ENCODE results near the gene ASCL3. TPM values are rescaled to one million over a fixed set of nuclear protein-coding genes. Genes with fewer than 3 reads are reported as not detected.
"Not testable (repeated sequence)": the region's sequence is repeated elsewhere in the genome, so short reads cannot be mapped to it uniquely, and the experiment has no call there.

The ASCL3 gene, protein sequence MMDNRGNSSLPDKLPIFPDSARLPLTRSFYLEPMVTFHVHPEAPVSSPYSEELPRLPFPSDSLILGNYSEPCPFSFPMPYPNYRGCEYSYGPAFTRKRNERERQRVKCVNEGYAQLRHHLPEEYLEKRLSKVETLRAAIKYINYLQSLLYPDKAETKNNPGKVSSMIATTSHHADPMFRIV
- total RNA-seq, result not detected in 2 replicates

DNA sequence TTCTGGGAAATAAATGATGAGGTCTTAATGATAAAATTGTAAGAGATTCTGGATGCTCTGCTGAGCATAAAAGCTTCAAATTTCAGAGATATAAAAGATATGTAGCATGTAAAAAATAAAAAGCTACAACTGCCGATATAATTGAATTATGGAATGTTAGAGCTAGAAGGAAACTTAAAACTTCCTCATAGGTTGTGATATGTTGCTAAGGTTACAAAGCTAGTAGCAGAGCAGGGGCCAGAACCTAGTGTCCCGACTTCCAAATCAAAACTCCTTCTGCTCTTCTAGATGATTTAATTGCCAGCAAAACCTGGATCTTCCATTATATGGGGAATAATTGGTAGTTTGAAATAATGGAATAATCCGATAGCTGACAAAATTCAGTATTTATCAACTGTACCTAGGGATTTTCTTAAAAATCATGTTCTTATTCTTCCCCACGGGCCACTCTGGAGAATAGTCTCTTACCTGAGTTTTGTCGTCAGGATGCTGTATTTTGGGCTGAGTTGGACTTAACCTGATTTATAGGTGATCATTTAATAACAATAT, at the start of gene ASCL3:
Gene ASCL3, minus strand, starts transcription at position 499 of the 549 bp plus-strand sequence. CDS start 4,855 bp downstream, outside the sequence.
- no peak for DNase-seq (ENCODE audit: extremely low read depth, low read depth, low spot score)

DNA sequence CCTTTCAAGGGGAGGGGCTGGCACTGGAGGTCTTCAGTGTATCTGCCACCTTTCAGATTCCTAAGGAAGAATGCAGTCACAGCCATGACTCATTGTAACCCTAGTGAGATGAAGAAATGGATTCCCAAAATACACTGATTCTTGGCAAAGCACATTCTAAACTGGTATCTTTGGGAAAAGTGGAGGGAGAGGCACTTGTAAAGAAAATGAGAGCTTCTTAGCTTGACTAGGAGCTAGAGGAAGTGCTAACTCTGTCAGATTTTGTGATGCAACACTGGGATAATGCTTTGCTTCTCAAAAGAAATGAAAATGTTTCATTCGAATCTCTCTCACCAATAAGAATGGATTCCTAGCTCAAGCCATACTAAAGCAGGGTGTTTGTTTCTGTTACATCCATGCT, 46.6 kb upstream of the ASCL3 start:
- DNase-seq (ENCODE audit: extremely low read depth, low read depth, low spot score), result no peak

DNA sequence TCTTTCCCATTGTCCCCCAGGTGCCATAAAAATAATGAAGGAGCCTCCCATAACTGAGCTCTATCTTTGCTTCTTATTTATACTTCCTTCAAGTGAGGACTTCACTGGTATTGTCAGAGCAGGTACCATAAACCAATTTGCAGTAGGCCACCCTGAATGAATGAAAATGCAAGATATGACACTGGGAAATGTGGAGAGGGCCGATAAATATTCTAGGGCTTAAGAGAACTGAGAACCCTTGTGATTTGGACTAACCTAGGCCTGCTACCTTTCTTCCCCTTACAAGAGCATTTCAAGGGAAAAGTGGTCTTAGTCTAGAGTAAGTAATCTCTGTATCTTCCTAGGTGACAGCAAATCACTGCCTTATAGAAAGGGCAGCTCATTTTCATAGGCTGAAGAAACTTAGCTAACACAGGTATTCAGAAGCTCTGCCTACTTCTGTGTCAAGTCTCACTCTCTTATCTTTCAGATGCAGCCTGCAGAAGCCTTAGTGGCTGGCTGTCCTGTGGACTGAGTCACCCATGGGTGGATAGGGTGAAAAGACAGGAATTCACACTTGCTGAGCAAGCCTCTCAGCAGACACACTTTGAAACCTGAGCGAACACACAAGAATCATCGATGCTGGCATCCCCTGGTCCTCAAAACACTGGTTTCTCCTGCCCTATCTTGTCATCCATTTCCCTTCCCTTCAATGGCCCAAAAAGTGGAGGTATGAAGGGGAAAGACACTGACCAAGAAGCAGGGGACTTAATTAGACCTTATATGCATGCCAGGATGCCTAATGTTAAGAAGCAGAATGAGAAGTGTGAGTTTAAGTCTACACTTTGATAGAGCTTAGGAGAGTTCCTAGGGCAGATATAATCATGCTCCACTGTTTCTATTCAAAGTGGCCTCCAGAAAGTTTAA, 45.8 kb upstream of the ASCL3 start:
- DNase-seq (ENCODE audit: extremely low read depth, low read depth, low spot score), result no peak

DNA sequence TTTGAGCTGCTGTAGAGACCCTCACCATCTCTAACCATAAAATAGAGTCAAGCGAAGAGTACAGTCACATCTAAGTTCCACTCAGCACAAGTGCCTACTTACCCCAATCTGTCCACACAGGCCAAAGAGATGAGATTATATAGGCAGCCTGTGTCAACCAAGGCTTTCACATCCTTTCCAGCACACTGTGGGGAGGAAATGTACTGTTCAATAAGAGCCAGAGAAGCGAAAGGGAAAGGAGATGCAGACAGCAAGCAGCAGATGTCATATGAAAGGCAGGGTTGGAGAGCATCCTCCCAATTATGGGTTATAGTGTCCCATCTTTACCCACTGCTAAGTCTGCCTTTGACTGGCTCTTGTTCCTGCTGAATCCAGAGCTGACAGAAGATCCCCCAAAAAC, 44.6 kb upstream of the ASCL3 start:
- no peak for DNase-seq (ENCODE audit: extremely low read depth, low read depth, low spot score)

DNA sequence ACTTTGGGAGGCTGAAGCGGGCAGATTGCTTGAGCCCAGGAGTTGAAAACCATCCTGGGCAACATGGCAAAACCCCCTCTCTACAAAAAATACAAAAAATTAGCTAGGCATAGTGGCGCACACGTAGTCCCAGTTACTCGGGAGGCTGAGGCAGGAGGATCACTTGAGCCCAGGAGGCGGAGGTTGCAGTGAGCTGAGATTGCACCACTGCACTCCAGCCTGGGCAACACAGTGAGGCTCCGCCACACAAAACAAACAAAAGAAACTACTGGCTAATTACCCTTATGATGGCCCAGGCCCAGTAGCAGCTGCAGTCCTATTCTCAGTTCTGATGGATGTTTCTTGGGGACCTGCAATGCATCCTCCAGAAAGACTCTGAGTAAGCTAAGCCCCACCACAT, 44.0 kb upstream of the ASCL3 start:
- DNase-seq (ENCODE audit: extremely low read depth, low read depth, low spot score), result not testable (repeated sequence)

DNA sequence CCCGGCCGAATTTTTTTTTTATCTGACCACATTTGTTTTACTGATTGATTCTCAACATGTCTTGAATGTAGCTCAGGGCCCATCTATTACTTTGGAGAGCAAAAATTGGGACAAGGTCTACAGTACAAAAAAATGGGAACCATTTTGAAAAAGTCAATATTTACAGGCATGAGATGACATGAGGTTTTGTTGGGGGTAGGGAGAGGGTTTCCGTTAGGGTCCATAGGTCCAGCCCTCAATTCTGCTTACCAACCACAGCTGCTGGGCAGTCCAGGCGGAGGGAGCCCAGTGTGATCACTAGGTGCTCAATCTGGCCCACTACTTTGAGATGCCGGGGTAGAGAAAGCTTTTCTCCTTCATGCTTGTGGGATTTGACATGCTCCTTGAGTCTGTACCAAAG, 42.6 kb upstream of the ASCL3 start:
- DNase-seq (ENCODE audit: extremely low read depth, low read depth, low spot score), result no peak

DNA sequence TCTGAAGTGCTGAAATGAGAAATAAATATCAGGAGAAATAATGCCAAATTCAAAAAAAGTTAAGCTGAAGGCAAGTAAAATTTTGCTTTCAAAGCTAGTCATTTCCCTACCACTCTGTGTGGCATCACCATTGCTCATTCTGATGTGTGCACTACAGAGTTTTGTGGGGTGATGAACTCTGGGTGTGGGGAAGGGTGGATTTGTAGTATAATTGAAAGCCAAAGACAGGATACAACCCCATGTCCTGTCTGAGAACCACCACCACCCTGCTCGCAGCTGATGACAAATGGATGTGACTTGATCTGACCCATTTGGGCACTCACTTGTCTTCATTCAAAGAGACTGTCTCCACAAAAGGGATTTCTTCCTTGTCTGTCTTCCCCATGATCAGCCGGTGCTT, 40.7 kb upstream of the ASCL3 start:
- no peak for DNase-seq (ENCODE audit: extremely low read depth, low read depth, low spot score)

DNA sequence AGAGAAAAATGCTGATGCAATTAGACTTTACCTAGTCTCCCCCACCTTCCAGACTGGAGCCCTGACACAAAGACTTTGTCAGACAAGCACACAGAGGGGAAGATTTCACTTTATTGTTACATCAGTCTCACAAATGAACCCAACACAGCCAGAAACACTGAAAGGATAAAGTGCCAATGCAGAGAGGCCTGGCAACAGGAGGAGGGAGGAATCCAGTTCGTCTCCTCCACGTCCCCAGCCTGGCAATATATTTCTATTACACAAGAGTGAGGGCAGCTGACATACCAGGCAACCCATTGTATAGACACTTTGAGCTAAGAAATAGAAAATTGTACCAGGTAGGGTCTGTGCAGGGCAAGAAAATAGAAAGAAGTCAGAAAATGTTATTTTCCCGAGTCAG, 37.7 kb upstream of the ASCL3 start:
- no peak for DNase-seq (ENCODE audit: extremely low read depth, low read depth, low spot score)

DNA sequence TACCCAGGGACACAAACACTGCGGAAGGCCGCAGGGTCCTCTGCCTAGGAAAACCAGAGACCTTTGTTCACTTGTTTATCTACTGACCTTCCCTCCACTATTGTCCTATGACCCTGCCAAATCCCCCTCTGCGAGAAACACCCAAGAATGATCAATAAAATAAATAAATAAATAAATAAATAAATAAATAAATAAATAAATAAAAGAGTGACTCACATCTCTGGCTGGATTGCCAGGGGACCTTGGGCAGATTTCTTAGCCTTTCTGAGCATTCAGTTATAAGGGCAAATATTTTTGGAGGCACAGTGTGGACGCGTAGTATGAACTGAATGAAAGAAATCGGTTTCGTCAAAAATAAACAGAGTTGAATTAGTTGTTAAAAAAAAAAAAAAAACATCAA, 36.5 kb upstream of the ASCL3 start:
- not testable (repeated sequence) for DNase-seq (ENCODE audit: extremely low read depth, low read depth, low spot score)

DNA sequence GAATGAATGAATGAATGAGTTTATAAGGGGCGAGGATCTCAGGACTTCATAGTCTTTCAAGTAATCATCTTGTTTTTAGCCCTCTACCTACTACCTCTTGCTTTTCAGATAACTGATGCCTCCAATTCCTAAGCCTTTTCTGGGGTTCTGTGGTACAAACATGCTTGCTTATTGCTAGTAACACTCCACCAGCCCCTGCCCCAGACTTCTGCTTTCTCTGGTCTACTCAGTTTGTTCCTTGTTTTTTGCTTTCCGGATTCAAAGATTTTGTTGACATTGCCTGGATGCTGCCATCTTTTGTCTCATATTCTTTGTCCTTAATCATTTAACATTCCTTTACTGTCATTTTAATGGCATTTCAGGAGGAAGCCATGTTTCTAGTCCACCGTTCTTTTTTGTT, 30.3 kb upstream of the ASCL3 start:
- no peak for DNase-seq (ENCODE audit: extremely low read depth, low read depth, low spot score)

DNA sequence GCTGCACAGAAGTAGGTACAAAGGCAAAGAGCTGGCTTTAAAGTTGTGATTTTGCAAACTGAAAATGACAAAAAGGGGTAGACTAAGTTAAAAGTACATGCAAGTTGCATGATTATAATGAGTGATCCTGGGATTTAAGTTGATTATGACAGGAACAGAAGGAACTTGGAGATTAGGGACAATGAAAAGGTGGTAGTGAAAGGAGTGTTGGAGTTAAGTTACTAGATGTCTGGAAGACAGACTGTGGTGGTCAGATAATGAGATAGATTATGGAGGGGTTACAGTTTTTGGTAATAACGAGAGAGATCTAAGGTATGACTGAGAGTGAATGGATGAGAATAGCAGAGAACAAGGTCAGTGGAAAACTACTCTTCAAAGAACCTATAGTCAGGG, 29.1 kb upstream of the ASCL3 start:
- DNase-seq (ENCODE audit: extremely low read depth, low read depth, low spot score), result no peak

DNA sequence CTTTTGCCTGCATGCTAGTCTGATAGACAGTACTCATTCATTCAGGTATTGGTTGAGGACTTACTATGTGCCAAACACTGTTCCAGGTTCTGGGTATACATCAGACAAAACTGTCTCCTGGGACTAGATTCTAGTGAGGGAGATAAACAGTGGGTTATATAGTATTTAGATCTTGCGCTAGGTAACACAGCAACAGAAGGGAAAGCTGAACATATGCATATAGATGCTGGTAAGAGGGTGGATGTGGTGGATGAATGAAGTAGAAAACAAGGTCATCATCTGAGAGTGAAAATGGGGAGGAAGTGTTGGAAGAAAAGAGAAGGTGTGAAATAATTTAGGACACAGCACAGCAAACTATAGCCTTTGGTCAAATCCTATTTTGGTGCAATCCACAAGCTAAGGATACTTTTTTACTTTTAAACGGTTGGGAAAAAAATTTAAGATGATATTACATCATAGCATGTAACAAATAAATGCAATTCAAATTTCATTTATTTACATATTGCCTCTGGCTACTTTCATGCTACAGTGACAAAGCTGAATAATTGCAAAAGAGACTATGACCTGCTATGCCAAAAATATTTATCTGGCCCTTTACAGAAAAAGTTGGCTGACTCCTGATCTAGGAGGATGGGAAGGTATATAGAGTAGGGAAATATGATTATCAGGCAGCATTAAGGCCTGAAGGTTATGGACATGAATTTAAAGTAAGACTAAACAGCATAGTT, 28.5 kb upstream of the ASCL3 start:
- DNase-seq (ENCODE audit: extremely low read depth, low read depth, low spot score), result no peak

DNA sequence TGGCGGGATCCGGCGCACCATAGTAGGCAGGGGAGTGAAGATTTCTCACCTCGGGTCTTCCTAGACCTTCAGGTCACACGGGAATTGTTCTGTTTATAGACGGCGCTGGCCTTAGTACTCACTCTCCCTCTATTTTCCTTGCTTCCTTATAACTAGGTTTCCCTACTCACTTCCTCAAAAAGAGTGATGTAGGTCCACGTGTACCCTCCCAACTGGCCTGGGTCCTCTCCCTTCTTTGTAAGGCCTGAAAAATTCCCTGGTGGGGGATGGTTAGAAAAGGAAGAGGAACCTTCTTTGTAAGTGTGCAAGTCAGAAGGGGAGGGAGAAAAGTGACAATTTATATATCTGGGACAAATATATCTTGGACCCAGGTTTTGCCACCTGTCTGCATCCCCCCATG, 24.4 kb upstream of the ASCL3 start:
- no peak for DNase-seq (ENCODE audit: extremely low read depth, low read depth, low spot score)

DNA sequence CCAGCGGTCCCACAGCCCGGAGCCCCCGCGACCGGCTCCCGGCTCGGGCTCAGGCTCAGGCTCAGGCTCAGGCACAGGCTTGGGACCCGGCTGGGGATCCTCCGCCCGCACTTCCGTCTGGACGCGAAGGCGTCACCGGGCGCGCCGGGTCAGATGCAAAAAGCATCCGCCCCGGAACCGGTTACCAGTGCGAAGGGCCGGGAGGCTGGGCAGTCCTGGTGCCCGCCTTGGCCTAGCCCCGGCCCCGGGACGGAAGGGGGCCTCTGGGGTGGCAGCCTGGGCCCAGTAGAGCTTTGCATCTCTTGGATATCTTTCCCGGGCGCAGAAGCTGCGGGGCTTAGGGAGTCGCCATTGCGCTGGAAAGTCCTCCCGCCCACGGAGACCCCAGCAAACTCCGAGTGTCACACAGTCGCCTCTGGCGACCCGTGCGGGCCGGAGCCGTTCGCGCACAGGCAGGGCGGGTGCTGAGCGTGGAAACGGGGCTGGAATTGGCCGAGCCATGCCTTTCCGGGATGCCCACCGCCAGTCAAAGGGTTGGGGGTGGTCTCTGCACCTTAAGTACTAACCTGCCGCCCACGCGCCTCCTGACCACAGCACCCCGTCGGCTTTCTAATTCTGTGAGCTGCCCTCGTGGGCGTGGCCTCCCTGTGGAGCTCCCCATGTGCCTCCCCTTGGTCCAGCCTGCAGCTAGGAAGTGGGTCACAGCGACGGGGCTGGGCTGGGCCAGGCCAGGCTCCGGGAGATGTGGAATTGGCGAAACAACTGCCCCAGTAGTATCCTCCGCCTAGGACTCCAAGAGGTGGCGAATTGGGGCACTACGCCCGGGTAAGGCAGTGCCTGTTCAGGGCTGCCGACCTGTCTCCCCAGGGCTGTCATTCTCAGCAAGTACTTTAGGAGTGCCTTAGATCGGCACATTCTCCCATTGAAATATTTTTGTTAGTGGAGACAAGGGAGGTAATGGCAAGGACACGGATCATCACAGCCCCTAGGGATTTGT, 21.8 kb upstream of the ASCL3 start, which contains the start of gene TMEM9B:
Gene TMEM9B, minus strand, starts transcription at position 119 of the 997 bp plus-strand sequence. CDS start 129 bp downstream, outside the sequence.
- no peak for DNase-seq (ENCODE audit: extremely low read depth, low read depth, low spot score)

DNA sequence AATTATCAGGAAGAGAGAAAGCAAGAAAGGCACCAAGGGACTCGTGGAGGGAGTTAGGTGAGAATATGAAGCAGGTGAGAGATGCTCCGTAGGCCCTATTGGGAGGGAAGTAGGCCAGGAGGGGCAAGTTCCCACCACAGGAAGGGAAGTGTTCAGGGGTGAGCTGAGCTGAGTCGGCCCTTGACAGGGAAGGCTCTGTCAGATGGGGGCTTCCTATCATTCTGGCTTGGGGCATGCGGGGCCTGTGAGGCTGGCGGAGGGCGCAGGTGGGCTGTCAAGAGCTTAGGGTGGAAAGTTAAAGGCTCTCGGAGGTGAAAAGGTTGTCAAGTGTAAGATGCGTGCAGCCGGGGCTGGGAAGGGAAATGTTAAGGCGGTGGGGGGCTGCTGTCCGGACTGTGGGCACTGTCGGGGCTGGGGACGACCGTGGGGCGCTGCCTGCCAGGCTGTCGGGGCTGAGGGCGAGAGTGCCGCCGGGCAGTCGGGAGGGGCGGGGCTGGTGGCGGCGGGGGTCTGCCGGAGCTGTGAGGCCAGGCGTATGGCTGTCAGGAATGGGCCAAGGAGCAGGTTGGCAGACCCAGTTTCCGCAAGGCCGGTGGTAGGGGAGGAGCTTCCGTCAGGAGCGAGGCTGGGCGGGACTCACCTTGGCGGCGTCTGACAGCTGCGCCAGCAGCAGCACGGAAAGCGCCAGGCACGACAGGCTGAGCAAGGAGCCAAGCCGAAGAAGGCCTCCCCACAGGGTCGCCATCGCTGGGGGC, 20.9 kb upstream of the ASCL3 start:
- no peak for DNase-seq (ENCODE audit: extremely low read depth, low read depth, low spot score)

DNA sequence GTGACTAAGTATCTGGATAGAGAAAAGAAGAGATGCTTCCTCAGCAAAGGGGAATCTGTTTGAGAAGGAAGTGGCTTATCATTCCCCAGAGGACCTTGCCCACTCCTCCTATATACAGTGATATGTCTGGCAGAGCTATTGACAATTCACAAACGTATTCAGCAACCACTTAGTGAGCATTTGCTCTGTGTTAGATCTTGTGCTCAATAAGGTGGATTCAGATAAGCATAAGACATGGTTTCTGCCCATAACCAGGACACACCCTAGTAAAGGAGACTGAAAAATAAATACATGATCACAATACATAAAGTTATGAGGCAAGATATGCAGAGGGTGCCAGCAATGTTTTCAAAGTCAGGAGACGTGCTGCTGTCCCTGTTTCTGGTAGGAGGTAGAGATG, 20.0 kb upstream of the ASCL3 start:
- DNase-seq (ENCODE audit: extremely low read depth, low read depth, low spot score), result no peak

DNA sequence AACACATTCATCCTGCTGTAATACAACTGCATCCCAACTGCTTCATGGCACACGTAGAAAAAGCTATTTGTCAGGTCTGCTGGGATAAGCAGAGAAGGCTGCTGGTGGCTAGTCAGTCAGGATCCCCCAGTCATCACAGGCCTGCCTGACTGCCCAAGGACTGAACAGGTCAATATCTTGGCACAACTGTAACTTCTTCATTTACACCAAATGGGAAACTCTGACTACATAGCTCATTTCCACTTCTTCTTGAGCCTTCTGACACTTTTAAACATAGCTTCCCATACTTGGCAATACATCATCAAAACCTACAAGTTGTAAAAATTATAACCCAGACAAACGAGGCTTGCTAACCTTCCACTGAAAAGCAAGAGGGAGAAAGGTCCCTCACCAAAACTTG, 18.6 kb upstream of the ASCL3 start:
- DNase-seq (ENCODE audit: extremely low read depth, low read depth, low spot score), result no peak

DNA sequence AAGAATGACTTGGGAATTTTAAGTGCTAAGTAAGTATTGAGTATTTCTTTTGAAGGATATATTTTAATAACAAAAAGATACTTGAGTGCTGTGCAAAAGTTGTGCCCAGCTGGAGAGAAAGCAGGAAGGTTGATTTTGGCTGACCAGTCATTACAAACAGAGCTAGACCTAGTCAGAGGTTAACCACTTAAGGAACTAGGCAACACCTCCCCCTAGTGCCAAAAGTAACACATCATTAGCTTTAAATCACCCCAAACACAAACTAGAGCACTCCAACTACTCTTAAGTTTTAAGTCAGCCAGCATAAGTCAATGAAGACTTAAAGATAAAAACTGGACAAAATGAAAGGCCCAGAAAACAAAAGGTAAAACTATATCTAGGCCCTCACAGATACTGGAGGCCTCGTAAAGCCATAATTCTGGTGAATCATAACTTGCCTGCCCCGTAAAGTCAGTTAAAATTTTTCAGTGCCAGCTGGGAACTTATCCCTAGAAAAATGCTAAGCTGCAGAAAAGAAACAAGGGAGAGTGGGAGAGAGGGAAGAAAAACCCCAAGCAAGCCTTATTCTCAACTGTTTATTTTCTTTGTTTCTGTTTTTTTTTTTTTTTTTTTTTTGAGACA, 16.8 kb upstream of the ASCL3 start:
- DNase-seq (ENCODE audit: extremely low read depth, low read depth, low spot score), result peak; percentile 51

DNA sequence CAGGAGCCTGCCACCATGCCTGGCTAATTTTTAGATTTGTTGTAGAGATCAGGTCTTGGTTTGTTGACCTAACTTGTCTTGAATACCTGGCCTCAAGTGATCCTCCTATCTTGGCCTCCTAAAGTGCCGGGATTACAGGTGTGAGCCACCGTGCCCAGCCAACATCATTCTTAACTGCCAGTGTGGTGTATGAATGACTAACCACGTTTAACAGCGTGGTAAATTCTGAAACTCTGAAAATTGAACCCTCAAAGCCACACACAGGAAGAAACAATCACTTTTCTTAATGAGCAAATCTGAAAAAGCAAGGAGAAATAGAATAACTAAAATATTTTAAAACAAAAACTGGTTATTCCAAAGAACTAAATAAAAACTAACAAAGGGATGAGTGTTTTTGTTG, 14.0 kb upstream of the ASCL3 start:
- DNase-seq (ENCODE audit: extremely low read depth, low read depth, low spot score), result no peak
